ENCODE results near the gene GUCA1A. TPM values are rescaled to one million over a fixed set of nuclear protein-coding genes. Genes with fewer than 3 reads are reported as not detected.

The GUCA1A gene
- total and polyA plus RNA-seq, 2 of the 4 experiments (the other 2 are of a cell fraction) = 0.18 to 0.32 TPM

DNA sequence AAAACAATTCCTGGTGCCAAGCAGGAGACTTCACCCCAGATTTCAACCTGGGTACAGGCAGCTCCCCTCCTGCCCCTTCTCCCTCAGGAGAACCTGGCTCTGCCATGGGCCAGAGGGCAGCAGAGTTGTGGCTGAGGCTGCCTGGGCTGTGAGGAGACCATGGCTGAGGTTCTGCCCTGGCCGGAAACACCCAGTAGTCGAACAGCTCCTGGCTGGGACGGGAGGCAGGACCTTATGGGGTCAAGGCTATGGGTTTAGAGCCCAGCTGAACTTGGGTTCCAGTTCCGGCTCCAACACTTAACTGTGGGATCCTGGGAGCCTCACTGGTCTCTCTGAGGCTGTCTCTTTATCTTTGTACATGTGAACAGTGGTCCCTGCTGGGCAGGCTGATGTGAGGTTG, 39.2 kb upstream of the GUCA1A start:
- DNase-seq = no peak
- POLR2A ChIA-PET (ENCODE audit: unreplicated experiment) = no interaction called here
- H3K79me1 ChIP-seq (ENCODE audit: low read depth in 1 of 2, low read length in 2 of 2) = peaks cover 0 to 58% of the 10 kb centered on the region in 2 experiments; a peak in 2 of 4 replicates
- no peak overlapping the region for H2BK120ac ChIP-seq (ENCODE audit: low read depth, low read length)
- in situ Hi-C loops (cut with MboI; ENCODE audit: low sequenced_read_pairs) = no loop called here
- no peak overlapping the region; the same call in 1 of the 2 replicates for H4K91ac ChIP-seq (ENCODE audit: insufficient read depth, low read depth, low read length)
- no peaks in the 10 kb centered on the region for H3K36me3 ChIP-seq (ENCODE audit: control insufficient read depth, insufficient read depth, low read length)
- no peaks in the 10 kb centered on the region for H4K20me1 ChIP-seq (ENCODE audit: insufficient read depth, low read length)
- CTCF ChIA-PET = no interaction called here
- ATAC-seq (ENCODE audit: low read depth) = no peak
- H3K9me3 ChIP-seq (ENCODE audit: control insufficient read depth, insufficient read depth, low read length) = no peaks in the 10 kb centered on the region
- TF ChIP-seq SMC3 (IDR thresholded peaks at IDR 0.05; ENCODE audit: low read depth, low read length) = no peak
- TF ChIP-seq BHLHE40 (IDR thresholded peaks at IDR 0.05; ENCODE audit: low read depth, low read length) = no peak
- no peak for TF ChIP-seq NFE2L2 (IDR thresholded peaks at IDR 0.05; ENCODE audit: low read depth, low read length)
- no peak for TF ChIP-seq CEBPB (IDR thresholded peaks at IDR 0.05; ENCODE audit: low read depth, low read length)
- TF ChIP-seq, protein P1, sequence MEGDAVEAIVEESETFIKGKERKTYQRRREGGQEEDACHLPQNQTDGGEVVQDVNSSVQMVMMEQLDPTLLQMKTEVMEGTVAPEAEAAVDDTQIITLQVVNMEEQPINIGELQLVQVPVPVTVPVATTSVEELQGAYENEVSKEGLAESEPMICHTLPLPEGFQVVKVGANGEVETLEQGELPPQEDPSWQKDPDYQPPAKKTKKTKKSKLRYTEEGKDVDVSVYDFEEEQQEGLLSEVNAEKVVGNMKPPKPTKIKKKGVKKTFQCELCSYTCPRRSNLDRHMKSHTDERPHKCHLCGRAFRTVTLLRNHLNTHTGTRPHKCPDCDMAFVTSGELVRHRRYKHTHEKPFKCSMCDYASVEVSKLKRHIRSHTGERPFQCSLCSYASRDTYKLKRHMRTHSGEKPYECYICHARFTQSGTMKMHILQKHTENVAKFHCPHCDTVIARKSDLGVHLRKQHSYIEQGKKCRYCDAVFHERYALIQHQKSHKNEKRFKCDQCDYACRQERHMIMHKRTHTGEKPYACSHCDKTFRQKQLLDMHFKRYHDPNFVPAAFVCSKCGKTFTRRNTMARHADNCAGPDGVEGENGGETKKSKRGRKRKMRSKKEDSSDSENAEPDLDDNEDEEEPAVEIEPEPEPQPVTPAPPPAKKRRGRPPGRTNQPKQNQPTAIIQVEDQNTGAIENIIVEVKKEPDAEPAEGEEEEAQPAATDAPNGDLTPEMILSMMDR (conservative IDR thresholded peaks at IDR 0.05; ENCODE audit: low read depth, low read length) = no peak
- no peak for TF ChIP-seq FOS (IDR thresholded peaks at IDR 0.05; ENCODE audit: low read depth, low read length)
- TF ChIP-seq, protein P2, sequence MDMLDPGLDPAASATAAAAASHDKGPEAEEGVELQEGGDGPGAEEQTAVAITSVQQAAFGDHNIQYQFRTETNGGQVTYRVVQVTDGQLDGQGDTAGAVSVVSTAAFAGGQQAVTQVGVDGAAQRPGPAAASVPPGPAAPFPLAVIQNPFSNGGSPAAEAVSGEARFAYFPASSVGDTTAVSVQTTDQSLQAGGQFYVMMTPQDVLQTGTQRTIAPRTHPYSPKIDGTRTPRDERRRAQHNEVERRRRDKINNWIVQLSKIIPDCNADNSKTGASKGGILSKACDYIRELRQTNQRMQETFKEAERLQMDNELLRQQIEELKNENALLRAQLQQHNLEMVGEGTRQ (IDR thresholded peaks at IDR 0.05; ENCODE audit: low read depth, low read length) = no peak
- TF ChIP-seq MXI1 (IDR thresholded peaks at IDR 0.05; ENCODE audit: borderline replicate concordance, low read depth, low read length) = no peak
- TF ChIP-seq, protein P3, sequence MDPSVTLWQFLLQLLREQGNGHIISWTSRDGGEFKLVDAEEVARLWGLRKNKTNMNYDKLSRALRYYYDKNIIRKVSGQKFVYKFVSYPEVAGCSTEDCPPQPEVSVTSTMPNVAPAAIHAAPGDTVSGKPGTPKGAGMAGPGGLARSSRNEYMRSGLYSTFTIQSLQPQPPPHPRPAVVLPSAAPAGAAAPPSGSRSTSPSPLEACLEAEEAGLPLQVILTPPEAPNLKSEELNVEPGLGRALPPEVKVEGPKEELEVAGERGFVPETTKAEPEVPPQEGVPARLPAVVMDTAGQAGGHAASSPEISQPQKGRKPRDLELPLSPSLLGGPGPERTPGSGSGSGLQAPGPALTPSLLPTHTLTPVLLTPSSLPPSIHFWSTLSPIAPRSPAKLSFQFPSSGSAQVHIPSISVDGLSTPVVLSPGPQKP (IDR thresholded peaks at IDR 0.05; ENCODE audit: borderline replicate concordance, low read depth, low read length) = no peak
- TF ChIP-seq POLR2A (IDR thresholded peaks at IDR 0.05; ENCODE audit: low read depth, low read length) = no peak
- TF ChIP-seq MAFK (IDR thresholded peaks at IDR 0.05; ENCODE audit: low read depth, low read length) = no peak
- TF ChIP-seq CHD1 (IDR thresholded peaks at IDR 0.05; ENCODE audit: low read depth, low read length) = no peak
- no peak for TF ChIP-seq RAD21 (IDR thresholded peaks at IDR 0.05; ENCODE audit: low read length)
- TF ChIP-seq MAZ (IDR thresholded peaks at IDR 0.05; ENCODE audit: borderline replicate concordance, low read depth, low read length) = no peak
- TF ChIP-seq RFX5 (IDR thresholded peaks at IDR 0.05; ENCODE audit: low read depth, low read length) = no peak
- TF ChIP-seq RCOR1 (IDR thresholded peaks at IDR 0.05; ENCODE audit: insufficient replicate concordance, low read length) = no peak
- no peak overlapping the region for H4K8ac ChIP-seq (ENCODE audit: low read depth in 2 of 2, low read length in 2 of 2)
- no peak overlapping the region for H3K4me2 ChIP-seq (ENCODE audit: low read depth, low read length)
- H3K56ac ChIP-seq (ENCODE audit: extremely low read depth, insufficient read depth, low read length) = no peak overlapping the region
- no peak overlapping the region for H3K18ac ChIP-seq (ENCODE audit: low read depth, low read length)
- BruUV-seq (replicated peaks) = no TSS peak
- no peak overlapping the region for H2BK15ac ChIP-seq (ENCODE audit: low read depth, low read length)
- no peak overlapping the region for H3K4me3 ChIP-seq (ENCODE audit: insufficient read depth, low read depth, low read length)
- H3K4me1 ChIP-seq (ENCODE audit: control insufficient read depth, insufficient read depth, low read length) = peaks cover 14% of the 10 kb centered on the region
- WGBS, 2 experiments (ENCODE audit: extremely low coverage in 2 of 2, insufficient read length in 1 of 2) = no CpG with 5 or more reads among the region's 4 CpGs
- no peak overlapping the region for H2AK9ac ChIP-seq (replicated peaks; ENCODE audit: low read depth, low read length, poor library complexity)
- intact Hi-C loops (cut with micrococcal nuclease) = no loop called here
- H3K14ac ChIP-seq (replicated peaks; ENCODE audit: low read depth, low read length) = no peak overlapping the region
- peak overlapping the region; percentile 22; the same call in 1 of the 2 replicates for H3K4ac ChIP-seq (ENCODE audit: low read depth, low read length)
- H3K9me1 ChIP-seq (ENCODE audit: insufficient read depth, low read length) = peaks cover 21% of the 10 kb centered on the region
- H3K23ac ChIP-seq (ENCODE audit: low read depth, low read length) = no peak overlapping the region
- no peaks in the 10 kb centered on the region for H3K27me3 ChIP-seq (ENCODE audit: control insufficient read depth, insufficient read depth, low read length)
- H2BK20ac ChIP-seq (ENCODE audit: low read depth, low read length) = no peak overlapping the region
- dilution Hi-C loops (cut with HindIII; ENCODE audit: low sequenced_read_pairs, unreplicated experiment) = no loop called here
- H4K5ac ChIP-seq (ENCODE audit: low read depth, low read length) = no peak overlapping the region
- no peak overlapping the region for H3K9ac ChIP-seq (ENCODE audit: low read depth, low read length)
- H2AFZ ChIP-seq (replicated peaks; ENCODE audit: low read length, poor library complexity) = no peak overlapping the region
- H2AK5ac ChIP-seq (ENCODE audit: low read depth, low read length) = 0 out of 2 replicates have a peak overlapping the region, but pooled peaks have one; percentile 58
- peak overlapping the region; percentile 15 for H2BK5ac ChIP-seq (ENCODE audit: low read depth, low read length, poor library complexity, severe bottlenecking)
- H3K27ac ChIP-seq (ENCODE audit: insufficient read depth, low read length) = no peak overlapping the region

All from IMR-90 (cell line).